ENCODE data around the gene COPA. TPM values are rescaled to one million over a fixed set of nuclear protein-coding genes. Genes with fewer than 3 reads are reported as not detected.
"Not testable (repeated sequence)": the region's sequence is repeated elsewhere in the genome, so short reads cannot be mapped to it uniquely, and the experiment has no call there.

The COPA gene
- total RNA-seq, 1 donor from 2014 or later: 250 TPM

DNA sequence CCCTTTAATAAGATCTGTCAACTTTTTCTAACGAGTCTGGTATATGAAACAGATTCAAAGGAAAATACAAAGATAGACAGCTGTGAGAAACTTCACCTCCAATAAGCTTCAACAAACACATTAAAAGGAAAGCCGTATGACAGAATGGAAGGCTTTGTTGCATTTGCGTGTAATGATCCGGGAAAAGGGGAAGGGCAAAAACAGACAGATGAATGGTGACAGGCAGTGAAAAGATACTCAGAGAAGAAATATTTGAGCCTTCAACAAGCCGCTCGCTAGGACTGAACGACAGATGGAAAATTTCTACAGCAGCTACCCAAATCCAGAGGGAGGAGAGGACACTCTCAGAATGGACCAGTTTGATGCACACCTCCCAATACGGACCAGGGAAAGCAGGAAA is 14.9 kb downstream of the COPA start:
- DNase-seq (ENCODE audit: low read depth): no peak

- no peak for DNase-seq (ENCODE audit: low read depth)
Observed at GRCh38 chr1:160326418-160326817, 16.6 kb downstream of the COPA start.

DNA sequence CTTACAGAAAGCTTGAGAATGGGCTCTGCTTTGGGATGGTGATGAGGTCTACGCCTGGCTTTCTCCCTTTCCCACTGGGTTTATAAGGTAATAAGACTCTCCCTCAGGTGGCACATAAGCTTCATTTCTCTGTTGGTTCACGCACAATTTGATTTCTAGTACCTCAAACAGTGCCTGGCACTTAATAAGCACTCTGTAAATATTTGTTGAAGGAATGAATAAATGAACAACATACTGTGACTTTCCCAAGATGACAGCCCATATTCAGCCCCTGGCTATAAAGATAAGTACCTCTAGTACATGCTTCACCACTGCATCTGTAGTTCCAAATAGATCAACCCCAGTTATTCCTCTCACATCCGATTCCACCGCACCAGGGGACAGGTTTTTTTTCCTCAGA is 17.8 kb downstream of the COPA start:
- no peak for DNase-seq (ENCODE audit: low read depth)

GRCh38 chr1:160322831-160323230 is 20.2 kb downstream of the COPA start:
- DNase-seq (ENCODE audit: low read depth): no peak

DNA sequence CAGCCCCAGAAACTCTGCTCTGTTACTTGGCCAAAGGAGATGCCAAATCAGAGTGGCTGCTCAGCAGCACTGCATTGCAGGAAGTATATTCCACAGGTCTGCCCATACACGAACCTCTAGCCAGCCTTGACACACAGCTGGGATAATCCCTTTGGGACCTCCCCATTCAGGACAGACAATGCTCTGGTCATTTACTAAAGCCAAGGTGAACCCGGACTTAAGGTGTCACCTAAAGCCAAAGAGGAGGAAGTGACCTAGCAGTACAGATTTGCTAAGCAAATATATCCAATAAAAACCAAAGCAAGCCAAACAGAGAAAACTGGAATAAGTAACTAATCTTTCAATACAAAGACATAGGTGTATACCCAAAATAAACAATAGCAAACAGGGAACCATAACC is 27.7 kb downstream of the COPA start:
- DNase-seq (ENCODE audit: low read depth): no peak

GRCh38 chr1:160309571-160309970 is 33.5 kb downstream of the COPA start:
- DNase-seq (ENCODE audit: low read depth): no peak

- DNase-seq (ENCODE audit: low read depth): no peak
Observed at GRCh38 chr1:160309185-160309557, 33.9 kb downstream of the COPA start.

DNA sequence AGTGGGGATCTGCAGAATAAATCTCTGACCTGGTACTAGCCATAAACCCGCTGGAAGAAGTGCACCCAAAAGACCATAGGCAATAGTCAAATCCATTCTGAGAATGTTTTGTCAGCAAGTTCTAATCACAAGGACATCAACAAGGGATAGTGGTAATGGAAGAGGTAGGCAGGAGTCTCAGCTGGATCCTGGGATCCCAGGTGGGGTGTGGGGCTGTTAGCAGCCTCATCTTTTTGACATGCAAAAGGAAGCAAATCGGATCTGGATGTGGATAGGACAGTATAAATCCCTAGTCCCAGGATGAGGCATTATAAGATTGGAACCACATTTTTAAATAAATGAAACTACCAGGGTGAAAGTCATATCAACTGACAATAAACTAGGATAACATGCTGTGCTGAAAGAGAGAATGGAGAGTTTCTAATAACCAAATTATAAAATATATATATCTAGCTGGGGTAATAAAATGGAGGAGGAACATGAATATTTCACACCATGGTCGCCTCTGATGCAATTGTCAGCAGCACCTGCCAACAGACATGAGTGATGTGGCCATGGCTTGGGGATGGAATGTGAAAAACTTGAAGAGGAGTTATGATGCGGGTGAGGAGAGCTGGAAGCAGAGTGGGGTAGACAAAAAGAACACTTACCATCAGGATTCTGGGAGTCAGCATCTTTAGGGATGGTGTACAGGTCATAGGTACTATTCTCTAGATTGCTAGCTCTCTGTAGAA is 34.4 kb downstream of the COPA start:
- DNase-seq (ENCODE audit: low read depth): no peak

GRCh38 chr1:160307118-160307791 is 35.8 kb downstream of the COPA start:
- no peak for DNase-seq (ENCODE audit: low read depth)

GRCh38 chr1:160300173-160300572 is 42.9 kb downstream of the COPA start:
- no peak for DNase-seq (ENCODE audit: low read depth)

- DNase-seq (ENCODE audit: low read depth): no peak
Observed at GRCh38 chr1:160296036-160296435, 47.0 kb downstream of the COPA start.

DNA sequence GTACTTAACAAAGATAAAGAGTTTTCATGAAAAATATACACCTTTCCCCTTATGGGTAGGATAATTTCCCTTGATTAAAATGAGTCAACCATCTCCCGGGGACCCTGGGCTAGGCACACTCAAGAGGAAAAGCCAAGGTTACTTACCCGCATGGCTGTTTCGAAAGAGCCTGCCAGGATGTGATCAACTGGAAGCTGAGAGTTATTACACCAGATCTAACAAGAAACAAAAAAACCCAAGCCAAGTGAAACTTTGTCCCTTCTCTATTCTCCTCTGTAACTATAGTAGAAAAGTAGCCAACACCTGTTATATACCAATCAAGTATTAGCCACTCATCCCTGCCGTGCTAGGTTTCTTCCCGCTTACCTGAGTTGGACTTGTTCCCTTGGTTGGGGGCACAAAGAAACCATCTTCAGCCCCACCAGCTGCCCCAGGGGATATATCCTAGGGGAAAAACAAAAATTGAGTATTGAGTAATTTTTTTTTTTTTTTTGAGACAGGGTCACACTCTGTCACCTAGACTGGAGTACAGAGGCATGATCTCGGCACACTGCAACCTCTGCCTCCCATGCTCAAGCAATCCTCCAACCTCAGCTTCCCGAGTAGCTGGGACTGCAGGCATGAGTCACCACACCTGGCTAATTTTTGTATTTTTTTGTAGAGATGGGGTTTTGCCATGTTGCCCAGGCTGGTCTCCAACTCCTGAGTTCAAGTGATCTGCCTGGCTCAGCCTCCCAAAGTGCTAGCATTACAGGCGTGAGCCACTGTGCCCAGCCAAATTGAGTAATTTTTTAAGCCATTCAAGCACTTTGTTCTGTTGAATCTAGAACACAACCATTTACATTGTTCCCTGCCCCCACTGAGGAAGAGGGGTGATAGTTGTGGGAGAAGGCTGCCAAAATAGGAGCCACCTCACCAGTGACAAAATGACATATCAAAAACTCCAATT is 49.8 kb downstream of the COPA start:
- DNase-seq (ENCODE audit: low read depth): no peak

- DNase-seq (ENCODE audit: low read depth): peak; percentile 77
Observed at GRCh38 chr1:160291248-160292220, 51.5 kb downstream of the COPA start.

- not testable (repeated sequence) for DNase-seq (ENCODE audit: low read depth)
Observed at GRCh38 chr1:160287769-160288168, 55.3 kb downstream of the COPA start.

DNA sequence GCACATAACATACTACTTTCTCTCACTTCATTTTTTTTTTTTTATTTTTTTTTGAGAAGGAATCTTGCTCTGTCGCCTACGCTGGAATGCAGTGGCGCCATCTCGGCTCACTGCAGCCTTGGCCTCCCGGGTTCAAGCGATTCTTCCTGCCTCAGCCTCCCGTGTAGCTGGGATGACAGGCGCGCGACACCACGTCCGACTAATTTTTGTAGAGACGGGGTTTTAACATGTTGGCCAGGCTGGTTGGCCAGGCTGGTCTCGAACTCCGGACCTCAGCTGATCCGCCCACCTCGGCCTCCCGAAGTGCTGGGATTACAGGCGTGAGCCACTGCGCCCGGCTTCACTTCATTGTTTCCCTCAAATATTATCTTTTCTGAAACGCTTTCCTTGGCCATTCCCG is 57.5 kb downstream of the COPA start:
- DNase-seq (ENCODE audit: low read depth): no peak

DNA sequence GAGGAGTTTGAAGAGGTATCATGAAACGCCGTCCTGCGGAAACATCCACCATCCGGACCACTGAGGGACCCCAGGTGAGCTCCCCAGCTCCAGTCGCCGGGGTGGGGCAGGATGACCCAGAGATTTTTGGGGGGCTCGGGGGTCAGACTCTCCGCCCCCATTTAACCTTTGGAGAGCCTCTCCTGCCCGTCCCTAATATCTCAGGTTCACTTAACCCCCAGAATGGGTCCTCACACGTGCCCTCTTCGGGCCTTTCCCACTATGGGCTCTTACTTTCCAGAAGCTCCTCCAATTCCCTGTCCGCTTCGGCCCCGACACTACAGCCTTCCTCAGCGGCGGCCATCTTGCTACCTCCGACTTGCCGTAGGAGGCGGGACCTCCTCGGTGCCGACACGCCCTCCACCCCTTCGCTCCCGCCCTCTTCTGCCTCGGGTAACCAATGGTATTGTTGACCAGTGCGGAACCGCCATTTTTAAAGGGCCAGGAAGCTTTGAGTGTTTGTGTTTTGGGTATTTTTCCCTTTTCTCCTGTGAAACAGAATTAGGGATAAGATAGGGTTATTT is 58.2 kb downstream of the COPA start, which contains the start of gene PEX19:
PEX19 (minus strand) TSS at position 352 of the 563 bp plus-strand sequence; CDS start at position 343, 9 bp downstream.
- DNase-seq (ENCODE audit: low read depth): peak; percentile 82

DNA sequence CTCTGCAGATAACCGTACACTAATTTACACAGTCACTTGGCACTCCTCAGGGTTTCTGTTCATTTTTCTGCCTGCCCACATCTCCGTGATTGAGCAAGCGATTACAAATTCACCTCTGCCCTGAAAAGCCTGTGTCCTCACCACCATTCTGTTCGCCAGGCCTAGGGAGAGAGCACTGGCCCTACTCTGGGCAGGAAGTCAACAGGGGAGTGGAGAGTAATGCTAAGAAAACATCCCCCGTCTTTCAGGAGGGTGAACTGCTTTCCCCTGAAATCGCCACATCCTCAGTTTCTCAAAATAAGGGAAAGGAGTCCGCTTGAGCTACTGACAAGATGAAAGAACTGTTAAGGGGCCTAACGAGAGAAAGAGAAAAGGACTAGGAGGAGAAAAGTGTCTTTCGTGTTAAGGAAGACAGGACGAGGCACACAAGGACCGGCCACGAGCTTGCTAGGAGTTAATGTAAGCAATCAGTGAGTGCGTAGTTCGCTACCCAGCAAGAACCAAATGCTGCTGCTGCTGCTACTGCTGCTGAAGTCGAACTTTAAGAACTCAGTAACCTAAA is 58.7 kb downstream of the COPA start:
- peak; percentile 82 for DNase-seq (ENCODE audit: low read depth)

DNA sequence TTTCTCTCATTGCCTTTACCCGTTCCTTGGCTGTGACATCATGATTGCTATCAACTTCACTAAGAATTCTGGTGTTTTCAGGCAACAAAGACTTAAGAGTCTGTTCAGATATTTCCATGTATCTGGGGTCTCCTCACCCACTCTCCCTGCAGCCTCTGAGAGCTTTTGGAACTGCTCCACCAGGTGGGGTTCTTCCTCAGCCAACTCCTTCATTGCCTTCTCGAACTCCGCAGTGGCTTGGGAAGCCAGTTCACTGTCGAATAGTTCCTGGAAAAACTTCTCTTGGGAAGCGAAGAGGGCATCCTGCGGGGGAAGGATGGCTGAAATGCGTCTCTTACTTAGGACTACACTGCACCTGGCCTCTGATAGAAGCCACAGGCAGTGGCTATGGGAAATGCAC is 60.2 kb downstream of the COPA start:
- DNase-seq (ENCODE audit: low read depth): no peak

DNA sequence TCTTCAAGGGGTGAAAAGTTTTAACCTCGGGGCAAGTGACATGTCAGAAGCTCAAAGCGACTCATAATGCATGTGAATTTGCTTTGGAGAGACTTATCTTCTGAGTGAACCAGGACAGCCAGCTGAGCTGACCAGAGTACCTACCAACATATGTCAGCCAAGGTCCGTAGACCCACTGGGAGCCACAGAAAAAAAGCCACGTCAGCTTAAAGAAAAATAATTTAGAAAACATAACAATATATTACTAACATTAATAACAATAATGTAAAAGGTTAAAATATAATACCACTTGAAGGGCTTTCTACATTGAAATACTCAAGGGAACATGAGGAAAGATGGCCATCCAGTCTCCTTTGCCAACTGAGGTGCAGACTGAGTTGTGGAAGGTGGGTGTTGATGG is 65.1 kb downstream of the COPA start:
- DNase-seq (ENCODE audit: low read depth): no peak

GRCh38 chr1:160277330-160277729 is 65.7 kb downstream of the COPA start:
- no peak for DNase-seq (ENCODE audit: low read depth)
